IPS-18c (cell line): ENCODE measurements around the gene SLC9A3.
"Not testable (repeated sequence)": the region's sequence is repeated elsewhere in the genome, so short reads cannot be mapped to it uniquely, and the experiment has no call there.

Experiments
- H3K4me3 ChIP-seq: 2 replicates; pipeline ENCODE4 v1.7.0; 2013; ENCODE audit warnings: low read depth, mild to moderate bottlenecking, low read length, moderate library complexity; ENCODE audit not compliant: insufficient read depth
- H3K9me3 ChIP-seq: one replicate; pipeline ENCODE4 v1.6.1; 2013; ENCODE audit warnings: mild to moderate bottlenecking, low read length, moderate library complexity; ENCODE audit not compliant: control insufficient read depth, insufficient read depth

The SLC9A3 gene

GRCh38 chr5:521680-522079 is 2.6 kb downstream of the SLC9A3 start:
- H3K9me3 ChIP-seq: peaks cover 3% of the 10 kb centered on the region
- H3K4me3 ChIP-seq: no peak overlapping the region

GRCh38 chr5:520850-521226 is 3.4 kb downstream of the SLC9A3 start:
- Histone ChIP-seq H3K4me3 (no peak overlapping the region), H3K9me3 (peaks cover 3% of the 10 kb centered on the region)

- H3K9me3 ChIP-seq: peaks cover 3% of the 10 kb centered on the region
- H3K4me3 ChIP-seq: no peak overlapping the region
Measured at GRCh38 chr5:520196-520849, 3.9 kb downstream of the SLC9A3 start.

- Histone ChIP-seq H3K4me3 (no peak overlapping the region), H3K9me3 (peaks cover 3% of the 10 kb centered on the region)
Measured at GRCh38 chr5:518721-519120, 5.5 kb downstream of the SLC9A3 start.

DNA sequence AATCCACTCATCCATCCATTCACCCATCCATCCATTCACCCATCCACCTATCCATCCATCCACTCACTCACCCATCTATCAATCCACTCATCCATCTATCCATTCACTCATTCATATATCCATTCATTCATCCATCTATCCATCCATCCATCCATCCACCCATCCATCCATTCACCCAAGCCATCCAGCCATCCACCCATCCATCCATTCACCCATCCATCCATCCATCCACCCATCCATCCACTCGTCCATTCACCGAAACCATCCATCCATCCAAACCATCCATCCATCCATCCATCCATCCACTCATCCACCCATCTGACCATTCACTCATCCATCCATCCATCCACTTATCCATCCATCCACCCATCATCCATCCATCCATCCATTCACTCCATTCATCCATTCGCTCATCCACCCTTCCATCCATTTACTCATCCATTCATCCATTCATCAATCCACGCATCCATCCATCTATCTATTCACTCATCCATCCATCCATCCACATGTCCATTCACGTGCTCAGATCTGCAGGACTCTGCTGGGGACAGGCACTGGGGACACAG is 6.6 kb downstream of the SLC9A3 start:
- H3K9me3 ChIP-seq: peaks cover 3% of the 10 kb centered on the region
- H3K4me3 ChIP-seq: no peak overlapping the region

DNA sequence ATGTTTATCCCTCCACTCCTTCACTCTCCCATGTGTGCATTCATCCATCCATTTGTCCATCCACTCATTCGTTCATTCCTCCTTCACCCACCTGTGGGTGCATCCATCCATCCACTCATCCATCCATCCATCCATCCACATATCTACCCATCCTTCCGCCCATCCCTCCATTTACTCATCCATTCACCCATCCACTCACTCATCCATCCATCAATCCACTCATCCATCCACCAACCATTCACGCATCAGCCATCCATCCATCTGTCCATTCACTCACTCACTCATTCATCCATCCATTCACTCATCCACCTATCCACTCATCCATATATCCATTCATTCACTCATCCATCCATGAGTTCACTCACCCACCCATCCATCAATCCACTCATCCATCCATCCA is 7.3 kb downstream of the SLC9A3 start:
- Histone ChIP-seq H3K9me3 (peaks cover 3% of the 10 kb centered on the region), H3K4me3 (no peak overlapping the region)

- H3K4me3 ChIP-seq: no peak overlapping the region
- peaks cover 3% of the 10 kb centered on the region for H3K9me3 ChIP-seq
Measured at GRCh38 chr5:516338-516925, 7.8 kb downstream of the SLC9A3 start.

DNA sequence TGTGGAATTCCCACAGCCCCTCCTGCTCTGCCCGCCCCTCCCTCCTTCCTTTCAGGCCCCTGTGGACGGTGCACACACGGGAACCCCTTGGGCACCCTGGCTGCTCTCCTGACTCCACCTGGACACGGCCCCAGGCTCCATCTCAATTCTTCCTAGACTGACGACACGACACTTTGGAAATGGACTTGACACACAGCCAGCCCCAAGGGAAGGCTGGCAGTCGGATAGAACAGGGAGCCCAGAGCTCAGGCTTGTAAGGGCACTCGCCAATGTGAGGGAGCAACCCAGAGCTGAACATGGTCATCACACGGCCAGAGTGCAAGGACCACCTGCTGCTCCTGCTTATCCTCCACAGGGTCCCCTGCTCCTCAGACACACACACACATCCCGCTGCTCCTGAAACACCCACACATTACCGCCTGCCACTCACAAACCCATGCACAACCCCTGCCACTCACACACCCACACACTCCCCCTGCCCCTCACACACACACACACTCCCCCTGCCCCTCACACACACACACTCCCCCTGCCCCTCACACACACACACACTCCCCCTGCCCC is 8.9 kb downstream of the SLC9A3 start:
- H3K4me3 ChIP-seq: no peak overlapping the region

DNA sequence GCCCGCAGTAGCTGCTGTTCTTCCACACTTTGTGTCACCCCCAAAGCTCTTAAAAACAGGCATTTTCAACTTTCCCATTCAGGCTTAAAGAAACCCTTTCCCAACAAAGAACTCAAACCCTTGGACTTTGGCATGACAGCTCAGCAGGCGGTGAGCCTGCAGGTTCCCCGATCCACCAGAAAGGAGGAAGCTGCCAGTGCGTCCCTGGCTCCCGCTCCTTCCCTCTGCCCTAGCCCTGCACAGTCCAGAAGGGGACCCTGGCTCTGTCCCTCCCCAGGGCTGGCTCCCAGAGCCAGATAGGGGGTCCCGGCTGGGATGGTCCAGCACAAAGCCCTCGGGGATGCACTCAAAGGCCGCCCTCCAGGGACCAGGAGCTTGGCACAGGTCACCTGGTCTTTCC is 9.6 kb downstream of the SLC9A3 start:
- Histone ChIP-seq H3K4me3 (no peak overlapping the region), H3K9me3 (peaks cover 3% of the 10 kb centered on the region)

More for the DNA sequence above, 8.9 kb downstream of the SLC9A3 start:
- H3K9me3 ChIP-seq: peaks cover 3% of the 10 kb centered on the region

DNA sequence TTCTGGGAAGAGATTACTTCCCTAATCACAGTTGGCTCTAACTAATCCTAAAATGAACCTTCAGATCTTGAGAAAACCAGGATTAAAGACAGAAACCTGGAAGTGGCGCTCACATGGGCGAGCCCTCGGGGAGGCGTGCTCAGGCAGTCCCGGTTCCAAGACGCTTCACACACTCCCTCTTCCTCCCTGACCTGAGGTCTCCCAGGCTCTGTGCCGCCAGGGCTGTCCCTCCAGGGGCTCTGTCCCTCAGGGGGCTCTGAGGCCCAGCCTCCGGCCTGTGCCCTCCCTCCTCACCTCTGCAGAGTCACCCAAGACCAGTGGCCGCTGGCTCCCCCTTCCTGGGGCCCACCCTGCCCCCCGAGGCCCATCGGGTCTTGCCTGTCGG is 10.2 kb downstream of the SLC9A3 start:
- Histone ChIP-seq H3K4me3 (no peak overlapping the region), H3K9me3 (peaks cover 3% of the 10 kb centered on the region)

GRCh38 chr5:513216-514100 is 10.8 kb downstream of the SLC9A3 start:
- H3K9me3 ChIP-seq: peaks cover 3% of the 10 kb centered on the region
- no peak overlapping the region for H3K4me3 ChIP-seq

DNA sequence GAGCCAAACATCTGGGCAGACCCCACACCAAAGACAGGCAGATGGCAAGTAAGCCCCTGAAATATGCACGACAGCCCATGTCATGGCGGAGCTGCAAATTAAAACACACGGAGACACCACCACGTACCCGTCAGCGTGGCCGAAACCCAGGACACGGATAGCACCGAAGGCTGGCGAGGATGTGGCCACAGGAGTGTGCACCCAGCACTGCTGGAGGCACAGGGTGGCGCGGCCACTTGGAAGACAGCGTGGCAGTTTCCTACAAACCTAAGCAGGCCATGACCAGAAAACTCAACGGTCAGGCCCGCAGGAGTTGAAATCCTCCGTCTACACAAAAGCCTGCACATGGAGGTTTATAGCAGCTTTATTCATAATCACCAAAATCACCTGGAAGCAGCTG is 12.8 kb downstream of the SLC9A3 start:
- no peaks in the 10 kb centered on the region for H3K9me3 ChIP-seq
- no peak overlapping the region for H3K4me3 ChIP-seq

- H3K9me3 ChIP-seq: no peaks in the 10 kb centered on the region
- H3K4me3 ChIP-seq: no peak overlapping the region
Measured at GRCh38 chr5:510521-510920, 13.7 kb downstream of the SLC9A3 start.

DNA sequence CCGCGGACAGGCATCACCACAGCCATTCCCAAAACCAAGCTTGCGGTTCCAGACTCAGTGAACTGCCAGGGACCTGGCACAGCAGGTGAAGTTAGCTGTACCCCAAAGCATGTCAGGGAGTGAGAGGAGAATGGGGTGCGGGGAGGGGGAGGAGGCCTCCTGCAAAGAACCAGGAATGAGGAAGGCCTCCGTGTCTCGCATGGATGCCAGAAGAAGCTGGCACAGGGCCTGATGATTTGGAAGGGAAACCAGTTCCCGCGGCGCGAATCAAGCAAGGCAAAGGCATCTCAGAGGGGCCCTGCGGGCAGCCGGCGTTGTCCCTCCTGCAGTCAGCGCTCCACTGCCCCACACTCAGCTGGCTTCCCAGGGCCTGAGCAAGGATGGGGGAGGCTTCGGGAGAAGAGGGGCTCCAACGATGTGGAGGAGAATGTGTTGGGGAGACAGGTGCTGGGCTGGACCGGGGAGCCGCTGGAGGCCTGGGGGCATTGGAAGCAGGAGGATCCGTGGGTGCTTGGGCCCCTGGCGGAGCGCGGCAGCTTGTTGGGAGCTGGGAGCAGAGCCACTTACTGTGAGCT is 14.6 kb downstream of the SLC9A3 start:
- no peak overlapping the region for H3K4me3 ChIP-seq
- H3K9me3 ChIP-seq: no peaks in the 10 kb centered on the region

- not testable (repeated sequence) for H3K4me3 ChIP-seq, H3K9me3 ChIP-seq
Measured at GRCh38 chr5:507986-508575, 16.2 kb downstream of the SLC9A3 start.

DNA sequence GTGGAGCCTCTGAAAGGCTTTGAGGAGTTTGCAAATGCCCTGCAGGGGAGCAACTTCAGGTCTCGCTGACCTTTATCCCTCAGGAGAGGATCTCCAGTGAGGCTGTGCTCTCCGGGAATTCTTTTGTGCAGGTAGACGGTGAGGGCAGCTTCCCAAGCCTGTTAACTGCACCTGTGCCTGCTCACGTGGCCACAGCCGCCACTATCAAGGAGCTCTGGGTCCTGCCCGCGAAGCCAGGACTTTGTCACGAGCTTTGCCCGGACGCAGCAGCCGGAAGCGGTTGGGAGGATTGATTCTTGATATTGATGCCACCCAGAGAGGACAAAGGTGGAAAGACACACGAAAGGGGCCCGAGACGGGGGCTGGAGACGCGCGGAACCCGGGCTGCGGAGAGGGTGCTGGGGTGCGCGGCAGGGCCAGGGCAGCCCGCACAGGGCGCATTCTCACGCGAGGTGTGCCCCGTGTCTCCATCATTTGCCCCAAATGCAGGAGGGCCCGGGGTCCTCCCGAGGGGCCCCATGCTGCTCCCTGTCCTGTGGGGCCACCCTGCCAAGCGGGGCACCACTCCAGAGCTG is 18.2 kb downstream of the SLC9A3 start:
- no peak overlapping the region for H3K4me3 ChIP-seq
- H3K9me3 ChIP-seq: no peaks in the 10 kb centered on the region
